Embryonic facial prominence (tissue), 1 donor: ENCODE measurements around the gene KRT85.
"Not testable (repeated sequence)": the region's sequence is repeated elsewhere in the genome, so short reads cannot be mapped to it uniquely, and the experiment has no call there.

Experiments used
- DNase-seq: peaks from one replicate; pipeline ENCODE4 v3.0.0-alpha.2; 2016; ENCODE audit errors: extremely low spot score

Gene KRT85

GRCh38 chr12:52324153-52324444 lies 43.2 kb downstream of the KRT85 start:
- DNase-seq: no peak

- DNase-seq: no peak
These were observed 43.7 kb downstream of the KRT85 start for GRCh38 chr12:52323416-52324152.

DNA sequence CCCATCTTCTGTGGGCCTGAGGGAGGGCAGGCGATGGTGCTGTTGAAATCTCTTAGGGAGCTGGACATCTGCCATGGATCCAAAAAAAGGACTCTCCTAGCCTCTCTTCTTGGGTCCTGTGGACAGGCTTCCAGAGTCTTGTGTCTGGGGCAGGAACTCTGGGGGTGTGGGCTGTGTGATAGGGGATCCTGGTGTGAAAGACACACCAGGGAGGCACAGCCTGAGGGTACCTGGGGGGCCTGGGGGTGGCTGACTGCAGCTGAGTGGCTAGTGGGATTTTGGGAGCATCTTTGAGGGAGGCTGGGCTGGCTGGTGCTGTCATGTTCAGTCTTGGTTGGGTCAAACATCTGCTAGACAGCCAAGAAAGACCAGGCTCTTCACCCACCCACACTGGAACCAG lies 44.3 kb downstream of the KRT85 start:
- DNase-seq: no peak

DNA sequence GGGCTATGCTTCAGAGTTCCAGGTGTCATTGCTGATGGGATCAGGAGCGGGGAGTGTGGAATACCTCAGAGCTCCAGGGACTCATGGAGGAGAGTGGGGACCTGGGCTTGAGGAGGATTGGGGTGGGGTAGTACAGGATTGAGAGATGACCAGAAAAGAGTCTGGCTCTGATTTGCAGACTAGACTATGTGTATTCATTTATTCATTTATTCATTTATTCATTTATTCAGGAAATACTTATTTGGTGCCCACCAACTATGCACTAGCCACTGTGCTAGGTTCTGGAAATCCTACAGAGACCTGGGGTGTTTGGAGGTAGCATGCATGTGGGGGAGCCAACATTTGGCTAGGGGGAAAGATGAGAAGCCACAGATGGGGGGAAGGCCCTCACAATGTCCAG lies 45.2 kb downstream of the KRT85 start:
- no peak for DNase-seq

DNA sequence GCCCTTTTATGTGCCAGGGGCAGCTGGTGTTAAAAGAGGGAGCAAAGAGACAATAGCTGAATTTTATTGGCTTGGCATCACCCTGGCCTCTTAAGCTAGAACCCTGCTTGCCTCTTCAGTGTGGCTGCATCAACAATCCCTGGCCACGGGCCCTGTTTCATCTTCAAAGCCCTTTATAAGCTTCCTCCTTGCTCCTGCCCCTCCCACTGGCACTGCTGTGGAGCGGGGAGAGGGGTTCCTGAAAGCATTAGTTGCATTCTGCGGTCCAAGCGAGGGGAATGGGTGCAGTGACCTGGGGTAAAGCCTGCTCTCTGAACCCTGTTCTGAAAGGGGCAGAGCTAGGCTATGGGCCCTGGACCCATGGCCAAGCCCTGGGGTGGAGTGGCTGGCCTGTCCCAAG lies 45.9 kb downstream of the KRT85 start:
- DNase-seq: no peak

DNA sequence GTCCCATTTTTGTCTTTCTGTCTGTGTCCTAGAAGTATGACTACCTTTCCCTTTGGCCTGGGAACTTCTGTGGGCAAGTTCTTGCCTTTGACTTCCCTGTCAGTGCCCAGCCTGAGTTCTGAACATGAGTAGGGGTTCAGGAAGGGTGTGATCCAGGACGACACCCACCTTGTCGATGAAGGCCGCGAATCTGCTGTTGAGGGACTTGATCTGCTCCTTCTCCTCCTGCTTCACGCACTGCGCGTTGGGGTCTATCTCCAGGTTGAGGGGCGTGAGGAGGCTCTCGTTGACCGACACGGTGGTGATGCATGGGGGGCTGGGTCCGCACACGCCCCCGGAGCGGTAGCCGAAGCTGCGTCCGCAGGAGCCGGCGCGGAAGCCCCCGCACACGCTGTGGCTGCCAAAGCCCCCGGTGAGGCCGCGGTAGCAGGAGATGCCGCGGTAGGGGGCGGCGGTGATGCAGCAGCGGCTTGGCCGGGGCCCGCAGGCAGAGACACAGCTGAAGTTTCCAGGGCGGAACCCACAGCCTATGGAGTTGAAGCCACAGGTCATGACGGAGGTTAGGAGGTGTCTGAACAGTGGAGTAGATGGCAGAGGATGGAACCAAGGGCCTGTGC lies 46.4 kb downstream of the KRT85 start, which contains the start of gene KRT83:
Gene KRT83, minus strand, starts transcription at position 615 of the 617 bp plus-strand sequence. Its CDS starts 63 bp downstream, at position 552.
- DNase-seq: no peak

- DNase-seq: no peak
These were observed 48.2 kb downstream of the KRT85 start for GRCh38 chr12:52319097-52319496.

GRCh38 chr12:52318241-52318990 lies 48.9 kb downstream of the KRT85 start:
- no peak for DNase-seq

GRCh38 chr12:52317468-52318052 lies 49.7 kb downstream of the KRT85 start:
- DNase-seq: no peak

GRCh38 chr12:52316701-52317100 lies 50.6 kb downstream of the KRT85 start:
- no peak for DNase-seq

DNA sequence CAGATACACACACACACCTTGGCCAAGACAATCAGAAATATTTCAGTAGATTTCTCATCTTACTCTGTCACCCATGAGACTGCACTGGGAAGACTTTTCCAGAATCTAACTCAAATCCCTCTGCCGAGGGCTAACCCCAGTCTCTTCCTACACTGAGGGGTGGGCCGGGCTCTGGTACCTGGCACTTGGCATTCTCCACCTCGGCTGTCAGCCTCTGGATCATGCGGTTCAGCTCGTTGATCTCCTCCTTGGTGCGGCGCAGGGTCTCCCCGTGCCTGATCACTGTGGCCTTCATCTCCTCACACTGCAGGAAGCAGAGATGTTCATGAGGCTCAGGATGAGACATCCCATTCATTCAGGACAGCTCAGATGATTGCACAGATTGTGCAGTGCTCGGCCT lies 51.0 kb downstream of the KRT85 start:
- no peak for DNase-seq

DNA sequence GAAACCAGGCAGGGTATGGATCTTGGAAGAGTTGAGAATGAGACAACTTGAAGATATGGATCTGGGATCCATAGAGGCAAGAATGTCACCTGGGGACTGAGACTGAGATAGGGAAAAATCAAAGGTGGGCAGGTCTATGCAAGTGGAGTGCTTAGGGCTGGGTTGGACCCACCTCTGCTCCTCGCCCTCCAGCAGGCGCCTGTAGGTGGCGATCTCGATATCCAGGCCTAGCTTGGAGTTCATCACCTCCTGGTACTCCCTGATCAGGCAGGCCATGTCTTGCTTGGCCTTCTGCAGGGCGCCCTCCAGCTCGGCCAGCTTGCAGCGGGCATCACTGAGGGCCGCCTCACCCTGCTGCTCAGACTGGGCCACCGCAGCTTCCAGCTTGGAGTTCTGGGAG lies 51.6 kb downstream of the KRT85 start:
- not testable (repeated sequence) for DNase-seq

GRCh38 chr12:52314511-52314910 lies 52.8 kb downstream of the KRT85 start:
- no peak for DNase-seq

- no peak for DNase-seq
These were observed 53.4 kb downstream of the KRT85 start for GRCh38 chr12:52313926-52314325.

- DNase-seq: no peak
These were observed 53.8 kb downstream of the KRT85 start for GRCh38 chr12:52313461-52313860.

DNA sequence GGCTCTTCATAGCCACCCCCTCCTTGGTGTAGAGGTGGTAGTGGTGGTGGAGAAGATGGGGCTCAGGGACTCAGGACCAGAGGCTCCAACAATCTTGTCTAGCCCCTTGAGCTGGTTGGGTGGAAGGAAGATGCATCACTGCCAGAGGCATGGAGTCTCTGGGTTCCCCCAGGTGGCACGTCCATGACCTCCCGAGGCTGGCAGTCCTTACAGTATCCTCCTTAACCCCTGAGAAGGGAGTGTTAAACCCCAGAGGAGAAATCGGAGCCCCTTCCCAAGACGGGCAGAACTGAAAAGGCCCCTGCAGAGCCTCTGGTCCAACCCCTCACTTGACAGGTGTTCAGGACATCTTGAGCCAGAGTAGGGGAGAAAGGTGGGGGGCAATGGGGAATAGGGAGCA lies 55.2 kb downstream of the KRT85 start:
- DNase-seq: no peak

- no peak for DNase-seq
These were observed 56.0 kb downstream of the KRT85 start for GRCh38 chr12:52311285-52311648.

DNA sequence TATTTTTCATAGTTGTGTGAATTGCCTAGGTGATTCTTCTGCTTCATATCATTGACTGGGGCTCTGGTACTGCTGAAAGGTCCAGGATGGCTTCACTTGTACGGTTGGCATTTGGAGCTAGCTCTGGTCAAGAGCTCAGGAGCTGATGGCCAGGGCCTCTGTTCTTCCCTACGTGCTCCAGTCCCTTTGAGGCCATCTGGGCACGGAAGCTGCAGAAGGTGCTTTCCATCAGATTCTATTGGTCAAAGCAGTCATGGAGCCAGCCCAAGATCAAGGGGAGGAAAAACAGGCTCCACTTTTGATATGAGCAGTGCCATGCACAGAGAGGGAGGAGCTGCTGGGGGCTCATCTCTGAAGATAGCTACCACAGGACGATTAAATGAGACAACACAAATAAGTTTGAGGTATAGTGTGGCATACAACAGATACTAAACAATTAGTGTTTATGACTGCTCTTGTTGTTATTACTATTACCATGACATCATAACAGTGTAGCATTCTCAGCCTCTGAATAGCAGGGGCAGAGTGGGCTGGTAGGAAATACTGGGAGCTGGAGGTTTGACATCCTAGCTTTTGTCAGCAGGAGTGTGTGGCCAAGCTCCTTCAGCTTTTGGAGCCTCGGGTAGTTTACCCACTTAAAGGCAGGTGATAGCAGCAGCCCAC lies 56.5 kb downstream of the KRT85 start:
- no peak for DNase-seq
